Neural cell (in vitro differentiated cells): Measurements from ENCODE around the gene SLC25A25. TPM values are rescaled to one million over a fixed set of nuclear protein-coding genes. Genes with fewer than 3 reads are reported as not detected.

ENCODE experiments used
- H2AFZ ChIP-seq: fragments of 200-600, 300-800 bp; sonication (generic), shearing (Covaris generic); 2 replicates; pipeline ENCODE4 v1.6.0; 2014; ENCODE audit warnings: low read depth, mild to moderate bottlenecking, antibody characterized with exemption, low read length, moderate library complexity
- H3F3A ChIP-seq: fragments of 200-600 bp; shearing (Covaris generic); 2 replicates; pipeline ENCODE4 v1.6.1; 2016; ENCODE audit warnings: mild to moderate bottlenecking, moderate library complexity, mixed read lengths, antibody characterized with exemption, low read length; ENCODE audit not compliant: insufficient read depth, poor library complexity, severe bottlenecking
- H3K27ac ChIP-seq: fragments of 200-600, 300-800 bp; sonication (generic), shearing (Covaris generic); 2 replicates; pipeline ENCODE4 v1.5.1; 2014; ENCODE audit warnings: mild to moderate bottlenecking, low read length, moderate library complexity
- H3K27me3 ChIP-seq: fragments of 300-800, 200-600 bp; sonication (generic), shearing (Covaris generic); 2 replicates; pipeline ENCODE4 v1.6.0; 2014; ENCODE audit warnings: mild to moderate bottlenecking, low read depth, low read length, moderate library complexity; ENCODE audit not compliant: insufficient read depth
- H3K36me3 ChIP-seq: fragments of 300-800, 200-600 bp; sonication (generic), shearing (Covaris generic); 2 replicates; pipeline ENCODE4 v1.5.1; 2014; ENCODE audit warnings: mild to moderate bottlenecking, antibody characterized with exemption, low read length, moderate library complexity; ENCODE audit not compliant: insufficient read depth
- H3K4me2 ChIP-seq: fragments of 300-800, 200-600 bp; sonication (generic), shearing (Covaris generic); 2 replicates; pipeline ENCODE4 v1.6.0; 2014; ENCODE audit warnings: mild to moderate bottlenecking, low read length
- H3K4me3 ChIP-seq: fragments of 300-800, 200-600 bp; sonication (generic), shearing (Covaris generic); 2 replicates; pipeline ENCODE4 v1.5.1; 2014; ENCODE audit warnings: mild to moderate bottlenecking, low read length, moderate library complexity
- H3K79me2 ChIP-seq: fragments of 200-600 bp; shearing (Covaris generic); replicated peaks from 2 replicates; pipeline ENCODE4 v1.6.0; 2014; ENCODE audit warnings: mild to moderate bottlenecking, low read length, moderate library complexity; ENCODE audit not compliant: insufficient read depth
- H3K9ac ChIP-seq: fragments of 300-800, 200-600 bp; sonication (generic), shearing (Covaris generic); 2 replicates; pipeline ENCODE4 v1.6.1; 2016; ENCODE audit warnings: mild to moderate bottlenecking, low read length, mixed read lengths
- H3K9me2 ChIP-seq: fragments of 200-600 bp; shearing (Covaris generic); 2 replicates; pipeline ENCODE4 v1.6.1; 2016; ENCODE audit warnings: mild to moderate bottlenecking, low read length, mixed read lengths; ENCODE audit not compliant: insufficient read depth
- H3K9me3 ChIP-seq: fragments of 200-600, 300-800 bp; sonication (generic), shearing (Covaris generic); 2 replicates; pipeline ENCODE4 v1.6.1; 2016; ENCODE audit warnings: mild to moderate bottlenecking, mixed run types, low read length, moderate library complexity, mixed read lengths
- H4K20me1 ChIP-seq: fragments of 200-600 bp; shearing (Covaris generic); 2 replicates; pipeline ENCODE4 v1.6.1; 2016; ENCODE audit warnings: mild to moderate bottlenecking, mixed run types; ENCODE audit not compliant: insufficient read depth
- EP300 ChIP-seq: fragments of 450-650 bp; conservative IDR thresholded peaks from 2 replicates; pipeline ENCODE4 v1.6.1; 2014; ENCODE audit warnings: antibody characterized with exemption, mild to moderate bottlenecking, moderate library complexity; ENCODE audit not compliant: poor library complexity, severe bottlenecking
- EZH2 ChIP-seq: fragments of 200-600, 300-800 bp; shearing (Covaris generic), sonication (generic); IDR thresholded peaks from 2 replicates; pipeline ENCODE4 v1.6.1; 2014; ENCODE audit warnings: antibody characterized with exemption, low read length, borderline replicate concordance, mild to moderate bottlenecking; ENCODE audit not compliant: insufficient read depth, poor library complexity, severe bottlenecking
- MXI1 ChIP-seq: fragments of 450-650 bp; conservative IDR thresholded peaks from 2 replicates; pipeline ENCODE4 v1.6.1; 2014; ENCODE audit warnings: antibody characterized with exemption, mild to moderate bottlenecking; ENCODE audit not compliant: poor library complexity, severe bottlenecking
- POLR2AphosphoS5 ChIP-seq: IDR thresholded peaks from 2 replicates; pipeline ENCODE4 v1.6.1; 2012
- RAD21 ChIP-seq: fragments of 450-650 bp; conservative IDR thresholded peaks from 2 replicates; pipeline ENCODE4 v1.6.1; 2014; ENCODE audit warnings: antibody characterized with exemption, mild to moderate bottlenecking, moderate library complexity
- REST ChIP-seq: IDR thresholded peaks from 2 replicates; pipeline ENCODE4 v1.6.1; 2012; ENCODE audit warnings: borderline replicate concordance
- SMC3 ChIP-seq: fragments of 450-650 bp; conservative IDR thresholded peaks from 2 replicates; pipeline ENCODE4 v1.6.1; 2014; ENCODE audit warnings: antibody characterized with exemption, mild to moderate bottlenecking, moderate library complexity; ENCODE audit not compliant: poor library complexity
- TAF1 ChIP-seq: IDR thresholded peaks from 2 replicates; pipeline ENCODE4 v1.6.1; 2012; ENCODE audit warnings: low read depth
- polyA plus RNA-seq: library from polyadenylated mRNA; depleted of rRNA; stranded (reverse); fragments of >200 nt; gene quantifications from 2 replicates; pipeline ENCODE4 v1.2.3, GENCODE V29; 2014
- TF ChIP-seq, protein P1 (sequence below): fragments of 450-650 bp; IDR thresholded peaks from 2 replicates; pipeline ENCODE4 v1.5.1; 2014; ENCODE audit warnings: antibody characterized with exemption, mild to moderate bottlenecking, moderate library complexity; ENCODE audit not compliant: poor library complexity, severe bottlenecking

Gene SLC25A25
- polyA plus RNA-seq, 1 donor from 2014 or later: 43.7 TPM

- Histone ChIP-seq H3K79me2 (no peaks in the 10 kb centered on the region), H3K36me3 (no peaks in the 10 kb centered on the region), H3K4me3 (no peak overlapping the region), H3K27me3 (no peaks in the 10 kb centered on the region), H3K9me3 (no peaks in the 10 kb centered on the region), H3F3A (no peaks in the 10 kb centered on the region), H3K27ac (no peak overlapping the region), H2AFZ (no peak overlapping the region), H3K4me2 (no peak overlapping the region), H3K9ac (no peak overlapping the region), H3K9me2 (no peaks in the 10 kb centered on the region), H4K20me1 (no peaks in the 10 kb centered on the region)
- TF ChIP-seq TAF1 (no peak), REST (no peak), POLR2AphosphoS5 (no peak), MXI1 (no peak), EP300 (no peak), RAD21 (no peak), EZH2 (no peak), SMC3 (no peak)
- TF ChIP-seq, protein P1, sequence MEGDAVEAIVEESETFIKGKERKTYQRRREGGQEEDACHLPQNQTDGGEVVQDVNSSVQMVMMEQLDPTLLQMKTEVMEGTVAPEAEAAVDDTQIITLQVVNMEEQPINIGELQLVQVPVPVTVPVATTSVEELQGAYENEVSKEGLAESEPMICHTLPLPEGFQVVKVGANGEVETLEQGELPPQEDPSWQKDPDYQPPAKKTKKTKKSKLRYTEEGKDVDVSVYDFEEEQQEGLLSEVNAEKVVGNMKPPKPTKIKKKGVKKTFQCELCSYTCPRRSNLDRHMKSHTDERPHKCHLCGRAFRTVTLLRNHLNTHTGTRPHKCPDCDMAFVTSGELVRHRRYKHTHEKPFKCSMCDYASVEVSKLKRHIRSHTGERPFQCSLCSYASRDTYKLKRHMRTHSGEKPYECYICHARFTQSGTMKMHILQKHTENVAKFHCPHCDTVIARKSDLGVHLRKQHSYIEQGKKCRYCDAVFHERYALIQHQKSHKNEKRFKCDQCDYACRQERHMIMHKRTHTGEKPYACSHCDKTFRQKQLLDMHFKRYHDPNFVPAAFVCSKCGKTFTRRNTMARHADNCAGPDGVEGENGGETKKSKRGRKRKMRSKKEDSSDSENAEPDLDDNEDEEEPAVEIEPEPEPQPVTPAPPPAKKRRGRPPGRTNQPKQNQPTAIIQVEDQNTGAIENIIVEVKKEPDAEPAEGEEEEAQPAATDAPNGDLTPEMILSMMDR: no peak
Observed at GRCh38 chr9:128082151-128082550, 14.1 kb downstream of the SLC25A25 start.

GRCh38 chr9:128084746-128085145, 16.7 kb downstream of the SLC25A25 start:
- Histone ChIP-seq H3K9me2 (no peaks in the 10 kb centered on the region), H3F3A (no peaks in the 10 kb centered on the region), H3K4me2 (no peak overlapping the region), H3K27ac (no peak overlapping the region), H3K27me3 (no peaks in the 10 kb centered on the region), H2AFZ (no peak overlapping the region), H3K4me3 (no peak overlapping the region), H3K36me3 (no peaks in the 10 kb centered on the region), H3K9me3 (no peaks in the 10 kb centered on the region), H4K20me1 (no peaks in the 10 kb centered on the region), H3K9ac (no peak overlapping the region), H3K79me2 (peaks cover 3% of the 10 kb centered on the region)
- TF ChIP-seq SMC3: no peak
- TF ChIP-seq TAF1: no peak
- no peak for TF ChIP-seq EP300
- TF ChIP-seq REST: no peak
- no peak for TF ChIP-seq EZH2
- no peak for TF ChIP-seq MXI1
- no peak for TF ChIP-seq RAD21
- TF ChIP-seq POLR2AphosphoS5: no peak
- TF ChIP-seq, protein P1: no peak
